ENCODE data around the gene C12orf76. TPM values are rescaled to one million over a fixed set of nuclear protein-coding genes. Genes with fewer than 3 reads are reported as not detected.

Gene C12orf76
- total RNA-seq, result 20.5 and 24.8 TPM in 2 replicates

GRCh38 chr12:110048242-110049027 is at the start of gene C12orf76:
C12orf76 (minus strand) TSS chr12:110048522; CDS start chr12:110048495, 27 bp downstream.
- peaks cover 52% of the 10 kb centered on the region for H3K4me1 Mint-ChIP-seq

GRCh38 chr12:110093631-110094311 is 45.4 kb upstream of the C12orf76 start:
- Mint-ChIP-seq H3K36me3 (ENCODE audit: low read depth) (no peaks in the 10 kb centered on the region), H3K27ac (no peak overlapping the region), H3K9me3 (no peaks in the 10 kb centered on the region), H3K27me3 (peaks cover 10% of the 10 kb centered on the region), H3K4me1 (no peaks in the 10 kb centered on the region), H3K4me3 (no peak overlapping the region)
- no peak for DNase-seq
- POLR2A ChIA-PET, result no interaction called here
- intact Hi-C loops (cut with micrococcal nuclease), result no loop called here
- TF ChIP-seq CTCF (IDR thresholded peaks at IDR 0.05), result no peak
- CTCF ChIA-PET, result no interaction called here
- no peak for ATAC-seq (ENCODE audit: low read depth)

More at GRCh38 chr12:110048242-110049027, at the start of gene C12orf76:
- TF ChIP-seq CTCF (IDR thresholded peaks at IDR 0.05), result no peak
- H3K27me3 Mint-ChIP-seq, result no peaks in the 10 kb centered on the region
- H3K9me3 Mint-ChIP-seq, result no peaks in the 10 kb centered on the region
- peaks cover 12% of the 10 kb centered on the region for H3K36me3 Mint-ChIP-seq (ENCODE audit: low read depth)
- intact Hi-C loops (cut with micrococcal nuclease), result loop anchor here (1.0 to 2.0 kb wide), 9 partner anchors 31 to 571 kb away; partner anchors contain the start of genes ANAPC7, ANKRD13A, ATP2A2 and IFT81
- ATAC-seq (ENCODE audit: low read depth) (peak; percentile 96), DNase-seq (peak; percentile 80)
- peak within 1 kb of the TSS; percentile 95 for H3K4me3 Mint-ChIP-seq
- POLR2A ChIA-PET, result interaction anchor here (0.6 to 1.1 kb wide), 3 partner anchors 31 to 163 kb away, joined by 4 to 5 read pairs (median 4); no protein-coding TSS in a partner anchor
- CTCF ChIA-PET, result no interaction called here
- peak within 1 kb of the TSS; percentile 100 for H3K27ac Mint-ChIP-seq

- intact Hi-C loops (cut with micrococcal nuclease), result no loop called here
- no peaks in the 10 kb centered on the region for H3K4me1 Mint-ChIP-seq
- POLR2A ChIA-PET, result interaction anchor here (0.5 kb wide), 1 partner anchor 27 kb away, joined by 4 read pairs; no protein-coding TSS in a partner anchor
- H3K9me3 Mint-ChIP-seq, result no peaks in the 10 kb centered on the region
- no peak overlapping the region for H3K27ac Mint-ChIP-seq
- peaks cover 12% of the 10 kb centered on the region for H3K27me3 Mint-ChIP-seq
- TF ChIP-seq CTCF (IDR thresholded peaks at IDR 0.05), result no peak
- ATAC-seq (ENCODE audit: low read depth) (no peak), DNase-seq (no peak)
- H3K4me3 Mint-ChIP-seq, result no peak overlapping the region
- H3K36me3 Mint-ChIP-seq (ENCODE audit: low read depth), result no peaks in the 10 kb centered on the region
- CTCF ChIA-PET, result no interaction called here
Measured at GRCh38 chr12:110091136-110091711, 42.9 kb upstream of the C12orf76 start.

GRCh38 chr12:110090266-110091135 is 42.2 kb upstream of the C12orf76 start:
- H3K36me3 Mint-ChIP-seq (ENCODE audit: low read depth), result no peaks in the 10 kb centered on the region
- POLR2A ChIA-PET, result interaction anchor here (0.5 to 1.3 kb wide), 2 partner anchors 11 to 28 kb away, joined by 4 read pairs; no protein-coding TSS in a partner anchor
- peaks cover 16% of the 10 kb centered on the region for H3K27me3 Mint-ChIP-seq
- H3K27ac Mint-ChIP-seq, result no peak overlapping the region
- no peak for ATAC-seq (ENCODE audit: low read depth)
- H3K4me1 Mint-ChIP-seq, result no peaks in the 10 kb centered on the region
- no peak for TF ChIP-seq CTCF (IDR thresholded peaks at IDR 0.05)
- intact Hi-C loops (cut with micrococcal nuclease), result no loop called here
- H3K4me3 Mint-ChIP-seq, result no peak overlapping the region
- CTCF ChIA-PET, result no interaction called here
- no peaks in the 10 kb centered on the region for H3K9me3 Mint-ChIP-seq
- no peak for DNase-seq

All from activated B cell treated with CpG ODN at 0.5 μM for 24 hours (primary cell).